T-helper 2 cell treated with Interferon-gamma antibody and Interleukin-4, amounts not matched to agents 100 ng/mL and 5 ng/mL, for 36 hours (primary cell): ENCODE results near the gene KLHL17. TPM values are rescaled to one million over a fixed set of nuclear protein-coding genes. Genes with fewer than 3 reads are reported as not detected.

Experiments
- intact Hi-C: fragments of 100-400 bp; cut with micrococcal nuclease; formaldehyde crosslinking; loops from one replicate; pipeline ENCODE4 v1.15.1; 2023
- total RNA-seq: library from RNA; stranded (reverse); gene quantifications from 2 replicates; pipeline ENCODE4 v1.2.3, GENCODE V29; 2022

Gene KLHL17
- total RNA-seq, 1 donor from 2014 or later: 26.3 TPM

DNA sequence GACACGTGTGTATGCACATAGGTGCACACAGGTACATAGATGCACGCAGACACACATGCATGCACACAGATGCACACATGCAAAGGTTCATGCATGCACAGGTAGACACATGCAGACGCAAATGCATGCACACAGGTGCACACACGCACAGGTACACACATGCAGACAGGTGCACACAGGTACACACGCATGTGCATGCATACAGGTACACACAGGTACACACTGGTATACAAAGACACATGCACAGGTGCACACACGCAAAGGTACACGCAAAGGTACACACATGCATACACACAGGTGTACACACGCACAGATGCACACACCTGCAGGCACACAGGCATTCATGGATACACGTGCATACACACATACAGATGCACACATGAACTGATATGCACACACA, 10.1 kb upstream of the KLHL17 start:
- intact Hi-C loops: no loop called here

DNA sequence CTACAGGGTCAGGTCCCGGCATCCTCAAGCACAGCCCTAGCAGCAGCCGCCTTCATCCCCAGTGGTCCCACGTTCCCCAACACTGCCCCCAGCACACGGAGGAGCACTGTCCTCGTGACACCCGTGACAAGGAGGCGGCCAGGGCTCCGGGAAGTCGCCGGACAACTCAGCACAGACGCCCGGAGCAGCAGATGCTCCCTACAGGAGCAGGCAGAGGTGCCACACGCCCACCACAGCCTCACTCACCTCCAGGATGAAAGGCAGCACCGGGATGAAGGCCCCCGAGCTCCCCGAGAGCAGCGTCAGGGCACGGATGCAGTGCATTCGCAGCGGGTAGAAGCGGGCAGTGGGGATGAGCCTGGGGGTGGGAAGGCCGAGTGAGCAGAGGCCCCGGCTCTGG, 9.5 kb upstream of the KLHL17 start:
- intact Hi-C loops: no loop called here

- intact Hi-C loops: no loop called here
Measured at GRCh38 chr1:951364-951763, 9.0 kb upstream of the KLHL17 start.

GRCh38 chr1:952201-952600, 8.2 kb upstream of the KLHL17 start:
- intact Hi-C loops: no loop called here

DNA sequence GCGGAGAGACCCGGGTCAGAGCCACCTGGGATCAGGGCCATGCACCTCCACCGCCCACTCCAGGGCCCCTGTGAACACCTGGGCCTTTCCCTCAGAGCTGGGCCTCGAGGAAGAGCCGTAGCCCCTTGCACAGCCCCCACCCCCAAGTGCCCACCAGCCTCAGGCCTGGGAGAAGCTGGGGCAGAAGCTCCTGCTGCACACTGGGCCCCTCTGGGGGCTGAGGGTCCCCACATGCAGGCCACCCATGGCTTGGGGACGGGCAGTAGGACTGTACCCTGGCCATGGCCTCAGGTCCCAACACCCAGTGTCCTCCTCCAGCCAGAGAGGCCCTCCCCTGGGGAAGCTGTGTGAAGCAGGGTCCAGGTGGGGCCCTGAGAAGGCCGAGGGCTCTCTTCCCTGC, 7.8 kb upstream of the KLHL17 start:
- intact Hi-C loops: no loop called here

DNA sequence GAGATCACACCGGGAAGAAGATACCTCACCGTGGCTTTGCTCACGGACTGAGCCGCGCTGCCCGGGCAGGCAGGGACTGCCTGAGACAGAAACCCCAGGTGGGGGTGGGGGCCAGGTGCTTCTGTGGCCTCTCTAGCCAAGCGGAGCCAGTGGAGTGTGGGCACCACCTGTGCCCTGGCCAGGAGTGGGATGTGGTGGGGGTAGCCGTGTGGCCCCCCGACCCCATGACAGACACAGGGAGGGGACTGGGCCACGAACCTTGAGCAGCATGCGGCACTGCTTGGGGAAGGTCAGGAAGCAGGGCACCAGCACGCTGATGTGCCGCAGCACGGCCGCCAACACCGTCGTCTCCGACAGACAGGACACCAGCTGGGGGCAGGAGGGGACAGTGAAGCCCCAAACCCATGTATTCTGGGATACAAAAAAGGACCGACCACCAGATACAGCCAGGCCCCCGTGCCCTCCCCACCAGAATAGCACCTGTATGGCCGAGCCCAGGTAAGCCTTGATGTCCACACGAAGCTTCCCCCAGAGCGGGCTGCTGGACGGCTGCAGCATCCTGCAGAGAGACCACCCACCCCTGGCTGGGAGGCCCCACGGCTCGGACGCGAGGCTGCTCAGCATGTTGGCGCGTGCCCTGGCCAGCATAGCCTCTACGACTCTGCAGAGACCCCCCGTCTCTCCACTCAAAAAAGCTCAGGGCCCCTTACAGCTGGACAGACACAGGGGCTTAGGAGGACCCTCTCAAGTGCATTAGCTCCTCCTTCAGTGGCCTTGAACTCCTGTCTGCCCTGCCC, 6.7 kb upstream of the KLHL17 start:
- intact Hi-C loops: no loop called here

GRCh38 chr1:954927-955326, 5.5 kb upstream of the KLHL17 start:
- intact Hi-C loops: no loop called here

- intact Hi-C loops: no loop called here
Measured at GRCh38 chr1:955474-955873, 4.9 kb upstream of the KLHL17 start.

GRCh38 chr1:956636-957035, 3.7 kb upstream of the KLHL17 start:
- intact Hi-C loops: no loop called here

GRCh38 chr1:958823-959730, 1.3 kb upstream of the KLHL17 start, which contains the start of gene NOC2L:
TSS of gene NOC2L (minus strand) at chr1:959256. CDS start at chr1:959240, 16 bp downstream.
- intact Hi-C loops: no loop called here

DNA sequence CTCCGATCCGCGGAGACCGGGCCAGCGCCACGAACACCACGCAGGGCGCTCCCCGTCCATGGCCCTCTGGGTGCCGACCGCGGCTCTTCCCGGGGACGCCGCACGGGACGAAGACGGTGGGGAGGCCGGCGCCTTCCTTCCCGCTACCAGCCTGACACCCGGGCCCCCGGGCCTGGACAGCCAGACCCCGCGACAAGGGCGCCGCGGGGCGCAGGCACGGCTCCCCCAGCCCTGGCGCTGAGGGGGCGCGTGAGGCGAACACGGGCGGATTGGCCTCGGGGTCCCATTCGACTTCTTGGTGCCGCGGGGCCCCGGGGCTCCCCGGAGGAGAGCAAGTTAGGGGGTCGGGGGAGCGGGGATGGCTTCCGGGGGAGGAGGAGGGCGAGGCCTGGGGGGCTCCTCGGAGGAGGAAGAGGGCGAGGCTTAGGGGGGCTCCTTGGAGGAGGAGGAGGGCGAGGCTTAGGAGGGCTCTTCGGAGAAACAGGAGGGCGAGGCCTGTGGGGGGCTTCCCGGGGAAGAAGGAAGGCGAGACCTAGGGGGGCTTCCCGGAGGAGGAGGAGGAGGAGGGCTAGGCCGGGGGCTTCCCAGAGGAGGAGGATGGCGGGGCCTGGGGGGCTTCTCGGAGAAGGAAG, 537 bp upstream of the KLHL17 start:
- intact Hi-C loops: no loop called here

- intact Hi-C loops: no loop called here
Measured at GRCh38 chr1:961132-961669, 817 bp downstream of the KLHL17 start.

- intact Hi-C loops: no loop called here
Measured at GRCh38 chr1:962381-963300, 2.3 kb downstream of the KLHL17 start.

GRCh38 chr1:963301-963651, 2.9 kb downstream of the KLHL17 start:
- intact Hi-C loops: no loop called here

DNA sequence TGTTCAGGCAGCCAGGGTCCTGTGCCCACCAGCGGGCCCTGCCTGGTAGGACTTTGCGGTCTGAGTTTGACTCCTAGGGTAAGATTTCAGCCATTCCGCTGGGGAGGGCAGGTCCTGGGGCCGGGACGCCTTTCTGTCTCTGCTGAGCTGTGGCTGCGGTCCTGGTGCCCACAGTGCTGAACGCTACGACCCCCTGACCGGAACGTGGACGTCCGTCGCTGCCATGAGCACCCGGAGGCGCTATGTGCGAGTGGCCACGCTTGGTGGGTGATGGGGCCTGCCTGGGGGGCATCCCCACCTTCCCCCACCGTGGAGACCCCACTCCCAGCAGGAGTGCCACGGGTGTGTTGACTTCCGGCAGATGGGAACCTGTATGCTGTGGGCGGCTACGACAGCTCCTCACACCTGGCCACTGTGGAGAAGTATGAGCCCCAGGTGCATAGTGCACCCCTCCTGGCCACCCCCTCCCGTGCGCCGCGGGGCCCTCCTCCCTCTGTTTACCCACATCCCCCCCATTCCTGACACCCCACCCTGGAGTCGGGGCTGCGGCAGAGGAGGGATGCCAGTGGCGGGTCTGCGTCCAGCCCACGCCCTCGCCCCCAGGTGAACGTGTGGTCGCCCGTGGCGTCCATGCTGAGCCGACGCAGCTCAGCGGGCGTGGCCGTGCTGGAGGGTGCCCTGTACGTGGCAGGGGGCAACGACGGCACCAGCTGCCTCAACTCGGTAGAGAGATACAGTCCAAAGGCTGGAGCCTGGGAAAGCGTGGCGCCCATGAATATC, 3.6 kb downstream of the KLHL17 start:
- intact Hi-C loops: no loop called here

DNA sequence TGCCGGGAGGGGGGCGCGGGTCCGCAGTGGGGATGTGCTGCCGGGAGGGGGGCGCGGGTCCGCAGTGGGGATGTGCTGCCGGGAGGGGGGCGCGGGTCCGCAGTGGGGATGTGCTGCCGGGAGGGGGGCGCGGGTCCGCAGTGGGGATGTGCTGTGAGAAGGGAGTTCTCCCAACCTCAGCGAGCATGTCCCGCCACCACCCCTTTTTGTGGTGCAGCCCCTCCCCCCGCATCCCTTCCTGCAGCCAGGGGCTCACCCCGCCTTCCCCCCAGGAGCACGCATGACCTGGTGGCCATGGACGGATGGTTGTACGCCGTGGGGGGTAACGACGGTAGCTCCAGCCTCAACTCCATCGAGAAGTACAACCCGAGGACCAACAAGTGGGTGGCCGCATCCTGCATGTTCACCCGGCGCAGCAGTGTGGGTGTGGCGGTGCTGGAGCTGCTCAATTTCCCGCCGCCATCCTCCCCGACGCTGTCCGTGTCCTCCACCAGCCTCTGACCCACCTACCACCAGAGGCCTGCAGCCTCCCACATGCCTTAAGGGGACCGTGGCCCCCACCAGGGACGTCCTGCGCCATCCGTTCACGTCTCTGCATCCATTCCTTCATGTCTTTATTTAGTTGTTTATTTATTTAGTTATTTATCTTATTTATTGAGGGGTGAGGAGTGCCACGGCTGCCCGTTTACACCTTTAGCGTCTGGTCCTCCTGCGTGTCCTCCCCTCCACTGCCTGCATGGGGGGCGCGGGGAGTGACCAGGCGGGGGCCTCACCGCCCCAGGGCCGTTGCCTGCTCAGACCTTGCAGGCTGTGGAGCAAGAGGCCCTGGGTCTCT, 4.5 kb downstream of the KLHL17 start:
- intact Hi-C loops: no loop called here

- intact Hi-C loops: no loop called here
Measured at GRCh38 chr1:965526-966134, 5.2 kb downstream of the KLHL17 start.

GRCh38 chr1:966135-966703, 5.8 kb downstream of the KLHL17 start, which contains the start of gene PLEKHN1:
TSS of gene PLEKHN1 (plus strand) at chr1:966482. CDS start at chr1:966532, 50 bp downstream.
- intact Hi-C loops: no loop called here
